ENCODE measurements around the gene SPATA6. TPM values are rescaled to one million over a fixed set of nuclear protein-coding genes. Genes with fewer than 3 reads are reported as not detected.
"Not testable (repeated sequence)": the region's sequence is repeated elsewhere in the genome, so short reads cannot be mapped to it uniquely, and the experiment has no call there.

SPATA6 gene
- total and polyA plus RNA-seq, 2 of the 13 experiments (the other 11 are each of a cell fraction or from before 2014, with no cell fraction given) = 0.81 to 3.3 TPM

DNA sequence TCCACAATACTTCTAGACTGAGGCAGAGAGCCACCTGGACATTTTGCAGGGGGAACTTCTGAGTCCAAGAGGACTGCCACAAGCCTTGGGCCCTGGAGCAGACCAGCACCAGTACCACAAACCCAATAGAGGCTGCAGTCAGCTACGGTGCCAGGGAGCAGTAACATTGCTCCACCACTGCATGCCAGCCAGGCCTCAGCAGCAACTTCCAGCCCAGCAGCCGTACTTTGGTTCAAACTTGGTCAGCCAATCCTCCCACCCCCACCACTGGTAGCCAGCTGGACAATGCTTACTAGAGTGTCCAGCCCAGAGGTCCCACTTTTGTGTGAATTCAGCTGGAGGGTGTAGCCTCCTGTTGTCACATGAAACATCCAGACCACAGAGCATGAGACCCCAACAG, 142.1 kb downstream of the SPATA6 start (continued):
- no peak for TF ChIP-seq RAD21 (CRISPR knock-in tag; IDR thresholded peaks at IDR 0.05)

DNA sequence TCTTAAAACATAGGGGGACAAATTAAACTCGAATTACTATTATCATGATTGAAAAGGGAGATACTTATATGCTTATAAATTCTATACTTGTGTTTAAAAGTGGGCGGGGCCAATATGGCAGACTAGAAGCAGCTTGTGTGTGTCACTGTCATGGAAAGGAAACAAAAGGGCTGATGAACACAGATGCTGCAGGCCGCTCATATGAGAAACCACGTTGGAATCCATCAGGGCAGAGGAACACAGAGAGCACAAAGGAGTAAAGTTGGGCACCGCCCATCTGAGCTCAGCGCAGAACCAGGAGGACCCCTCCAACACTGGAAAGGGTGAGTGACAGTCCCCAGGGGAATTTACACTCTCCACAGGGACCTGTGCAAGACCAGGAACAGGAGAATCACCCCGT, 142.5 kb downstream of the SPATA6 start:
- Histone ChIP-seq H3K9ac (ENCODE audit: insufficient read depth, low read depth, low read length) (no peak overlapping the region), H2AFZ (ENCODE audit: low read length) (no peak overlapping the region), H3K4me3 (replicated peaks in 1 of 3; ENCODE audit: insufficient read depth in 1 of 3, low read depth in 2 of 3, low read length in 3 of 3) (no peak overlapping the region), H3K79me2 (ENCODE audit: insufficient read depth, low read length) (no peaks in the 10 kb centered on the region), H3K4me2 (ENCODE audit: low read depth, low read length) (no peak overlapping the region), H3K27me3 (ENCODE audit: control insufficient read depth in 1 of 2, insufficient read depth in 2 of 2, low read length in 2 of 2) (no peaks in the 10 kb centered on the region), H3K27ac (ENCODE audit: extremely low read length, insufficient read depth, low read length) (no peak overlapping the region), H3K4me1 (ENCODE audit: insufficient read depth, low read length) (no peaks in the 10 kb centered on the region), H3K36me3 (replicated peaks in 1 of 2; ENCODE audit: control insufficient read depth in 1 of 2, insufficient read depth in 2 of 2, low read length in 2 of 2) (no peaks in the 10 kb centered on the region), H4K20me1 (ENCODE audit: insufficient read depth, low read length) (no peaks in the 10 kb centered on the region), H3K9me3 (ENCODE audit: low read length) (peaks cover 19% of the 10 kb centered on the region)
- 46% methylated on average over 6 of the region's 7 CpGs for WGBS (ENCODE audit: low lambda C conversion rate)
- in situ Hi-C loops (cut with HindIII; ENCODE audit: extremely low pct_ligation_motif_present, low pct_unique_long_range_greater_than_20kb) = no loop called here
- BruUV-seq (replicated peaks) = no TSS peak
- DNase-seq (ENCODE audit: low spot score) = no peak
- no peak for ATAC-seq
- intact Hi-C loops (cut with micrococcal nuclease; ENCODE audit: unreplicated experiment) = no loop called here
- TF ChIP-seq RELA (CRISPR knock-in tag; IDR thresholded peaks at IDR 0.05) (no peak), HES4 (CRISPR knock-in tag; IDR thresholded peaks at IDR 0.05; ENCODE audit: borderline replicate concordance) (no peak), ZNF20 (CRISPR knock-in tag; IDR thresholded peaks at IDR 0.05) (no peak), EEA1 (CRISPR knock-in tag; IDR thresholded peaks at IDR 0.05; ENCODE audit: borderline replicate concordance) (no peak), TMF1 (CRISPR knock-in tag; IDR thresholded peaks at IDR 0.05; ENCODE audit: low read depth) (no peak), TARDBP (CRISPR knock-in tag; IDR thresholded peaks at IDR 0.05) (no peak), ZNF510 (CRISPR knock-in tag; IDR thresholded peaks at IDR 0.05; ENCODE audit: low read depth) (no peak)
- TF ChIP-seq, protein P1, sequence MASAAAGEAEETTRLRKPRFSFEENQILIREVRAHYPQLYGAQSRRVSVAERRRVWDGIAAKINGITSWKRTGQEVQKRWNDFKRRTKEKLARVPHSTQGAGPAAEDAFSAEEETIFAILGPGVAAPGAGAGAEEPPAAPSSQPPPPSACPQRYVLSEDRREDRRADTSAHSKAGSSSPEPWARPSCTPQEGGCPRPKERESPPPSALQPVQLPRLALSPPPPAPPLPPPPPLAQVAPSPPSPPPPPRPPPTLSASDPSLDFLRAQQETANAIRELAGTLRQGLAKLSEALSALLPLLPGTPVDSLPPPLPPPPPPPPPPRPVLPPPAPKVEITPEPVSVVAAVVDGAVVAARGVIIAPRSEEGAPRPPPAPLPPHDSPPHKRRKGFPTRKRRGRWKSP (CRISPR knock-in tag; IDR thresholded peaks at IDR 0.05) = no peak
- TF ChIP-seq, protein P2, sequence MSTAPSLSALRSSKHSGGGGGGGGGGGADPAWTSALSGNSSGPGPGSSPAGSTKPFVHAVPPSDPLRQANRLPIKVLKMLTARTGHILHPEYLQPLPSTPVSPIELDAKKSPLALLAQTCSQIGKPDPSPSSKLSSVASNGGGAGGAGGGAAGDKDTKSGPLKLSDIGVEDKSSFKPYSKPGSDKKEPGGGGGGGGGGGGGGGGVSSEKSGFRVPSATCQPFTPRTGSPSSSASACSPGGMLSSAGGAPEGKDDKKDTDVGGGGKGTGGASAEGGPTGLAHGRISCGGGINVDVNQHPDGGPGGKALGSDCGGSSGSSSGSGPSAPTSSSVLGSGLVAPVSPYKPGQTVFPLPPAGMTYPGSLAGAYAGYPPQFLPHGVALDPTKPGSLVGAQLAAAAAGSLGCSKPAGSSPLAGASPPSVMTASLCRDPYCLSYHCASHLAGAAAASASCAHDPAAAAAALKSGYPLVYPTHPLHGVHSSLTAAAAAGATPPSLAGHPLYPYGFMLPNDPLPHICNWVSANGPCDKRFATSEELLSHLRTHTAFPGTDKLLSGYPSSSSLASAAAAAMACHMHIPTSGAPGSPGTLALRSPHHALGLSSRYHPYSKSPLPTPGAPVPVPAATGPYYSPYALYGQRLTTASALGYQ (CRISPR knock-in tag; IDR thresholded peaks at IDR 0.05) = no peak
- ChIA-PET POLR2A (no interaction called here), CTCF (ENCODE audit: low intra/inter-chr PET ratio, low total read pairs) (no interaction called here)
- FAIRE-seq = no peak

DNA sequence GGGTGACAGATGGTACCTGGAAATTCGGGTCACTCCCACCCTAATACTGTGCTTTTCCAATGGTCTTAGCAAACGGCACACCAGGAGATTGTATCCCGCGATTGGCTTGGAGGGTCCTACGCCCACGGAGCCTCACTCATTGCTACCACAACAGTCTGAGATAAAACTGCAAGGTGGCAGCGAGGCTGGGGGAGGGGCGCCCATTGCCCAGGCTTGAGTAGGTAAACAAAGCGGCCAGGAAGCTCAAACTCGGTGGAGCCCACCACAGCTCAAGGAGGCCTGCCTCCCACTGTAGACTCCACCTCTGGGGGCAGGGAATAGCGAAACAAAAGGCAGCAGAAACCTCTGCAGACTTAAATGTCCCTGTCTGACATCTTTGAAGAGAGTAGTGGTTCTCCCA, 160.2 kb downstream of the SPATA6 start:
- H3K36me3 ChIP-seq (replicated peaks in 1 of 2; ENCODE audit: control insufficient read depth in 1 of 2, insufficient read depth in 2 of 2, low read length in 2 of 2); POLR2A ChIA-PET; FAIRE-seq; intact Hi-C loops (cut with micrococcal nuclease; ENCODE audit: unreplicated experiment); H3K27me3 ChIP-seq (ENCODE audit: control insufficient read depth in 1 of 2, insufficient read depth in 2 of 2, low read length in 2 of 2); H3K4me3 ChIP-seq (replicated peaks in 1 of 3; ENCODE audit: insufficient read depth in 1 of 3, low read depth in 2 of 3, low read length in 3 of 3); BruUV-seq (replicated peaks); H3K9ac ChIP-seq (ENCODE audit: insufficient read depth, low read depth, low read length); in situ Hi-C loops (cut with HindIII; ENCODE audit: extremely low pct_ligation_motif_present, low pct_unique_long_range_greater_than_20kb); H3K79me2 ChIP-seq (ENCODE audit: insufficient read depth, low read length); H2AFZ ChIP-seq (ENCODE audit: low read length); H3K4me2 ChIP-seq (ENCODE audit: low read depth, low read length); H4K20me1 ChIP-seq (ENCODE audit: insufficient read depth, low read length); DNase-seq (ENCODE audit: low spot score); H3K27ac ChIP-seq (ENCODE audit: extremely low read length, insufficient read depth, low read length); CTCF ChIA-PET (ENCODE audit: low intra/inter-chr PET ratio, low total read pairs); ATAC-seq; H3K9me3 ChIP-seq (ENCODE audit: low read length): not testable (repeated sequence)
- H3K4me1 ChIP-seq (ENCODE audit: insufficient read depth, low read length) = peaks cover 22% of the 10 kb centered on the region
- WGBS (ENCODE audit: low lambda C conversion rate) = 72% methylated on average over 11 of the region's 11 CpGs

All from HepG2 (cell line).